ENCODE data around the gene ALOX15B.

- TF ChIP-seq CTCF (conservative IDR thresholded peaks at IDR 0.05; ENCODE audit: low read length): no peak
- no peak for TF ChIP-seq EZH2phosphoT487 (IDR thresholded peaks at IDR 0.05; ENCODE audit: borderline replicate concordance)
These were observed 48.5 kb downstream of the ALOX15B start, which contains the start of gene ALOX12B for GRCh38 chr17:8087075-8087951.

Measured in Loucy (cell line).